Loucy (cell line): Measurements from ENCODE around the gene TREML2.
A peak's percentile ranks its signal among the peaks of the same experiment; 100 is the strongest.

Experiments
- H2AFZ ChIP-seq: fragments of 200-600 bp; sonication (generic); 2 replicates; pipeline ENCODE4 v1.6.0; 2016; ENCODE audit warnings: antibody characterized with exemption, mild to moderate bottlenecking, low read length, moderate library complexity
- H3F3A ChIP-seq: fragments of 200-600 bp; 2 replicates; pipeline ENCODE4 v1.6.0; 2016; ENCODE audit warnings: antibody characterized with exemption, low read depth, mild to moderate bottlenecking
- H3K27me3 ChIP-seq: fragments of 200-600 bp; sonication (generic); 2 replicates; pipeline ENCODE4 v1.6.1; 2014; ENCODE audit warnings: low read length, mild to moderate bottlenecking; ENCODE audit not compliant: insufficient read depth, poor library complexity, severe bottlenecking
- H3K36me3 ChIP-seq: fragments of 200-600 bp; sonication (generic); 2 replicates; pipeline ENCODE4 v1.6.1; 2016; ENCODE audit warnings: low read length; ENCODE audit not compliant: insufficient read depth
- H3K4me1 ChIP-seq: fragments of 200-600 bp; sonication (generic); 2 replicates; pipeline ENCODE4 v1.5.1; 2014; ENCODE audit warnings: low read length, mild to moderate bottlenecking; ENCODE audit not compliant: insufficient read depth, poor library complexity, severe bottlenecking
- H3K4me2 ChIP-seq: fragments of 200-600 bp; sonication (generic); 2 replicates; pipeline ENCODE4 v1.6.0; 2014; ENCODE audit warnings: antibody characterized with exemption, low read length, low read depth, mild to moderate bottlenecking; ENCODE audit not compliant: poor library complexity, severe bottlenecking
- H3K4me3 ChIP-seq: fragments of 200-600 bp; sonication (generic); 2 replicates; pipeline ENCODE4 v1.5.1; 2014; ENCODE audit warnings: low read length, mild to moderate bottlenecking, mixed read lengths; ENCODE audit not compliant: poor library complexity, severe bottlenecking
- H3K79me2 ChIP-seq: fragments of 200-600 bp; sonication (generic); 2 replicates; pipeline ENCODE4 v1.6.1; 2014; ENCODE audit warnings: low read length; ENCODE audit not compliant: insufficient read depth
- H3K9ac ChIP-seq: fragments of 200-600 bp; sonication (generic); 2 replicates; pipeline ENCODE4 v1.6.0; 2014; ENCODE audit warnings: mild to moderate bottlenecking, low read depth, low read length, moderate library complexity; ENCODE audit not compliant: poor library complexity, severe bottlenecking
- H3K9me2 ChIP-seq: fragments of 200-600 bp; sonication (generic); replicated peaks from 2 replicates; pipeline ENCODE4 v1.6.1; 2016; ENCODE audit warnings: low read depth, low read length, mixed read lengths
- H3K9me3 ChIP-seq: fragments of 200-600 bp; sonication (generic); 2 replicates; pipeline ENCODE4 v1.6.1; 2014; ENCODE audit warnings: mild to moderate bottlenecking, antibody characterized with exemption, low read length, low read depth; ENCODE audit not compliant: insufficient read depth
- H4K20me1 ChIP-seq: fragments of 200-600 bp; sonication (generic); 2 replicates; pipeline ENCODE4 v1.6.0; 2014; ENCODE audit warnings: antibody characterized with exemption, low read length, mild to moderate bottlenecking; ENCODE audit not compliant: insufficient read depth, poor library complexity, severe bottlenecking
- CTCF ChIP-seq: fragments of 200-600 bp; sonication (generic); conservative IDR thresholded peaks from 2 replicates; pipeline ENCODE4 v1.5.1; 2014; ENCODE audit warnings: mild to moderate bottlenecking, antibody characterized with exemption, low read length
- EZH2phosphoT487 ChIP-seq: fragments of 200-600 bp; IDR thresholded peaks from 2 replicates; pipeline ENCODE4 v1.6.1; 2018; ENCODE audit warnings: antibody characterized with exemption, mild to moderate bottlenecking, moderate library complexity, borderline replicate concordance

The TREML2 gene

GRCh38 chr6:41186031-41186562 lies 14.9 kb downstream of the TREML2 start:
- Histone ChIP-seq H3K9me2 (no peaks in the 10 kb centered on the region), H3K9ac (no peak overlapping the region), H3K79me2 (no peaks in the 10 kb centered on the region), H3F3A (no peaks in the 10 kb centered on the region), H3K4me2 (no peak overlapping the region), H3K36me3 (no peaks in the 10 kb centered on the region), H2AFZ (no peak overlapping the region), H3K9me3 (peaks cover 4% of the 10 kb centered on the region; the same call in 1 of the 2 replicates), H3K27me3 (no peaks in the 10 kb centered on the region), H3K4me1 (no peaks in the 10 kb centered on the region), H3K4me3 (no peak overlapping the region), H4K20me1 (no peaks in the 10 kb centered on the region)
- no peak for TF ChIP-seq EZH2phosphoT487
- TF ChIP-seq CTCF, result no peak

GRCh38 chr6:41184761-41185160 lies 16.2 kb downstream of the TREML2 start:
- Histone ChIP-seq H3K9me2 (no peaks in the 10 kb centered on the region), H3K4me2 (no peak overlapping the region), H3K9ac (no peak overlapping the region), H3K27me3 (no peaks in the 10 kb centered on the region), H3K4me1 (no peaks in the 10 kb centered on the region), H3K36me3 (no peaks in the 10 kb centered on the region), H3F3A (no peaks in the 10 kb centered on the region), H4K20me1 (no peaks in the 10 kb centered on the region), H3K4me3 (no peak overlapping the region), H3K79me2 (no peaks in the 10 kb centered on the region), H2AFZ (no peak overlapping the region), H3K9me3 (no peaks in the 10 kb centered on the region; the same call in 1 of the 2 replicates)
- TF ChIP-seq CTCF, result no peak
- no peak for TF ChIP-seq EZH2phosphoT487

DNA sequence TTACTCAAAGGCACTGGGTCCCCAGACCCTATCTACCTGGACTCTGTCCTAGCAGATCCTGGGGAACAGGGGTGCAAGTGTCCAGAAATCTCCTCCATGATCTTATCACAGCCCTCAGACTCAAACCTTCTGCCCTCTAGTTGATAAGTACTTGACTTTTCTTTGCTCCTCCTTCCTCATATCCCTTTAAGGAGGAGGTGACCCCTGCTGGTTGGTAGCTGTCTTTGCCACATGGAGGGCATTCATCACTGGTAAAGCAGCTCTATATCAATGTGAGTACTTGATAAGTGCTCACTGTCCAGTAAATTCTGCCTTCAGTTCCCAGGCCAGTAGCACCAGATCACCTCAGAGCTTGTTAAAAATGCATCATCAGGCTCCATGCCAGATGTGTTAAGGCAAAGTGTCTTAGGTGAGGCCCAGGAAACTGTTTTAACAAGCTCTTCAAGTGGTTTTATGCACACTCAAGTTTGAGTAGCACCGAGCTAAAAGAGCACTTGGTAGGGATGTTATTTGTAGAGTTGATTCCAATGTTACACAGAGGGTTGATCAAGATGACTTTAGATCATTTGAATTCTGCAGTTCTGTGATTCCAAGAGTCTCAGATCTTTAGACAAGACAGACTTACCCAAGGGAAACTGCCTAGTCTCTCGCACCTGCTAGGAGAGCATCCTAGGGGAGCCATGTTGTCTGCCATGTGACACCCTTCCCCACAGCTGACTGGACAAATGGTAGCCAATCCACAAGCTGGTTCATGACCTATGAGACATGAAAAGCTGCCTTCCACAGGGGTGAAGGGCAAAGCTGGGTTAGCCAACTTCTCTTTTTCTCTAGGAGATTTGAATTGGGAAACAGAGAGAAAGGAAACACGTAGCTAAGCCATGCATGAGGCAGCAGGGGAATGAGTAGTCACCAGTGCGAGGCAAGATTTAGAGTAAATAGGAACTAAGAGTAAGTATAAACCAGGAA lies 18.6 kb downstream of the TREML2 start:
- H3K27me3 ChIP-seq, result no peaks in the 10 kb centered on the region
- TF ChIP-seq CTCF (peak; percentile 88), EZH2phosphoT487 (no peak)
- H3K4me3 ChIP-seq, result no peak overlapping the region
- H3K9me3 ChIP-seq, result no peaks in the 10 kb centered on the region
- H3K4me1 ChIP-seq, result no peaks in the 10 kb centered on the region
- H3F3A ChIP-seq, result no peaks in the 10 kb centered on the region
- H4K20me1 ChIP-seq, result no peaks in the 10 kb centered on the region
- H2AFZ ChIP-seq, result peak overlapping the region; percentile 97
- no peaks in the 10 kb centered on the region for H3K36me3 ChIP-seq
- no peak overlapping the region for H3K9ac ChIP-seq
- H3K79me2 ChIP-seq, result no peaks in the 10 kb centered on the region
- no peak overlapping the region for H3K4me2 ChIP-seq
- no peaks in the 10 kb centered on the region for H3K9me2 ChIP-seq
